Esophagus (tissue), 2 donors: ENCODE results near the gene OCRL. TPM values are rescaled to one million over a fixed set of nuclear protein-coding genes. Genes with fewer than 3 reads are reported as not detected.
"Not testable (repeated sequence)": the region's sequence is repeated elsewhere in the genome, so short reads cannot be mapped to it uniquely, and the experiment has no call there.

ENCODE experiments used
- H3K27ac ChIP-seq, 2 donors: one replicate each; pipeline ENCODE4 v1.5.1; 2013; ENCODE audit warnings: low read depth in 2 of 2, mild to moderate bottlenecking in 2 of 2, inconsistent platforms in 1 of 2, low read length in 1 of 2, moderate library complexity in 1 of 2
- H3K27me3 ChIP-seq, 2 donors: one replicate each; pipeline ENCODE4 v1.6.1; 2013; ENCODE audit warnings: low read length in 2 of 2, control low read depth in 1 of 2, mild to moderate bottlenecking in 1 of 2; ENCODE audit not compliant: insufficient read depth in 2 of 2, control insufficient read depth in 1 of 2
- H3K36me3 ChIP-seq, 2 donors: one replicate each; pipeline ENCODE4 v1.6.1; 2013; ENCODE audit warnings: low read length in 1 of 2; ENCODE audit not compliant: control insufficient read depth in 2 of 2, insufficient read depth in 2 of 2
- H3K4me1 ChIP-seq, 2 donors: one replicate each; pipeline ENCODE4 v1.6.1; 2013; ENCODE audit warnings: low read length in 1 of 2; ENCODE audit not compliant: control insufficient read depth in 2 of 2, insufficient read depth in 2 of 2
- H3K4me3 ChIP-seq, 2 donors: one replicate each; pipeline ENCODE4 v1.5.1; 2013; ENCODE audit warnings: low read length in 2 of 2, mild to moderate bottlenecking in 2 of 2, low read depth in 1 of 2, moderate library complexity in 1 of 2
- H3K9me3 ChIP-seq, 2 donors: one replicate each; pipeline ENCODE4 v1.6.1; 2013; ENCODE audit warnings: mild to moderate bottlenecking in 2 of 2, low read depth in 1 of 2, low read length in 1 of 2, moderate library complexity in 1 of 2; ENCODE audit not compliant: control insufficient read depth in 2 of 2, insufficient read depth in 1 of 2
- WGBS, 2 donors: extraction: QIAGEN DNeasy Blood & Tissue Kit; methylation state at CpG; one replicate each; pipeline ENCODE4 v1.1.7; 2013; 5-methylcytosine and 5-hydroxymethylcytosine counted together
- polyA plus RNA-seq, 2 donors: library from polyadenylated mRNA; stranded (reverse); fragments of 200-250 nt; gene quantifications; one replicate each; pipeline ENCODE4 v1.2.3, GENCODE V29; 2013
- donor health status: healthy with polysubstance abuse.
- donor health status: Bipolar disorder and iron deficiency.

The OCRL gene
- polyA plus RNA-seq, 2 donors = 6.4 to 7.5 TPM

DNA sequence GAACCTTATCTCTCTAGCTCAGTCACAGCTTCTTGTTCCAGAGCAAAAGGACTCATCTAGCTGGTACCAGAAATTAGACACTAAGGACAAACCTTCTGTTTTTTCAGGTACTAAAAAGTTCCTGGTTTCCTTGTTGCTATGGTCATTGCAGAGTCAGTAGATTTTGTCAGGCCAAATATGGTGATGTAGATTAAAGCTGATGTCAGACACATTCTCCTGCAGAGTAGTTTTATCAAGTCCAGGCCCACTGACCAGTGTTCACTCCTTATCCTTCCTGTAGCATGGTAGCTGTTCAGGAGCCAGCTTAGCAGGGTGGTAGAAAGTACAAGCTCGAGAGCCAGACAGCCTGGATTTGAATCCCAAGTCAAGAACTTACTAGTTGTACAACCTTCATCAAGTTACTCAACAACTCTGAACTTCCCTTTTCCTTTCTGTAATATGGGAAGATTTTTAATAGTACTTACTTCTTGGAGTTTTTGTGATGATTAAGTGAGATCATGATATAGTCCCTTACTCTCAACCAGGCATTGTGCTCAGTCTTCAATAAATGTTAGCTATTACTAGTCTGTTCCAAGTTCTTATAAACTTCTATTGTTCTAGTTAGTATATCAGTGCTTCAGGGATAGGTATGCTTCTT lies 17.9 kb downstream of the OCRL start:
- no peaks in the 10 kb centered on the region for H3K27me3 ChIP-seq
- H3K4me3 ChIP-seq = no peak overlapping the region
- WGBS, 2 donors = 76 to 81% methylated on average over 1 of the region's 1 CpG
- no peaks in the 10 kb centered on the region for H3K9me3 ChIP-seq
- H3K27ac ChIP-seq = no peak overlapping the region
- no peaks in the 10 kb centered on the region for H3K36me3 ChIP-seq
- no peaks in the 10 kb centered on the region for H3K4me1 ChIP-seq

DNA sequence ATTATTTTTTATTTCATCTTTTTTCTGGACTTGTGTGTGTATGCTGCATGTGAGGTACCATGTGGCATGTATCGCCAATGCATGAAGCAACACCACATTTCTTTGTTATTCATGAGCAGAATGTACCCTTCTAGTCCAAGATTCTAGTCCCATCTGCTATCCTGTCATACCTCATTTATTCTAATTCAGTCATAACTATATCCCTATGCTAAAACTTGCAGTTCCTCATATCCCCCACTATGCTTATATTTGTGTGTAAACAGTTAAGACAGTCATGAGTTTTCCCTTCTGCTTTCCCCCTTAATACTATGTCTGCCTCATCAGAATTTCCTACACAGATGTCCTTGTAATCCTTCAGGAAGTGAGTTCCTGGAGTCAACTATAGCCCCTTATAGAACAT lies 19.7 kb downstream of the OCRL start:
- H3K4me1 ChIP-seq = no peaks in the 10 kb centered on the region
- no peak overlapping the region for H3K4me3 ChIP-seq
- H3K9me3 ChIP-seq = no peaks in the 10 kb centered on the region
- no peak overlapping the region for H3K27ac ChIP-seq
- WGBS, 2 donors = 96 to 100% methylated on average over 1 of the region's 1 CpG
- H3K36me3 ChIP-seq = no peaks in the 10 kb centered on the region
- H3K27me3 ChIP-seq = no peaks in the 10 kb centered on the region

DNA sequence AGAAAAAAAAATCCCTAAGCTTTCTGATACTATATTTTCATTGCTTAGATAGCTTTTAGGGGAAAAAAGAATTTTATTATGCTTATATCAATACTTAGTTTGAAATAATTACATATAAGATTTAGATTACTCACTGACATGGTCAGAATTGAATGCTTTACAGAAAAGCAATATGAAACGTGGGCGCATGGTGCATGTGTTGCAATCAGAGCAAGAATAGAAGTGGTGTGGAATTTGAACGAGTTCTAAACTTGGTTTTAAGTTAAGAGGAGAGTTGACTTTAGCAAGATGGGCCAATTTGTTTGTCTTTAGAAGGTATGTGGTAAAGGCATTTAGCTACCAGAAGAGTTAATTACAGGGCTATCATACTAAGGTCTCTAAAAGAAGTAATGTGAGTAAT lies 21.4 kb downstream of the OCRL start:
- H3K36me3 ChIP-seq = no peaks in the 10 kb centered on the region
- H3K4me1 ChIP-seq = no peaks in the 10 kb centered on the region
- H3K9me3 ChIP-seq = no peaks in the 10 kb centered on the region
- no peak overlapping the region for H3K27ac ChIP-seq
- H3K27me3 ChIP-seq = no peaks in the 10 kb centered on the region
- 69 to 90% methylated on average over 3 of the region's 3 CpGs for WGBS, 2 donors
- no peak overlapping the region for H3K4me3 ChIP-seq

DNA sequence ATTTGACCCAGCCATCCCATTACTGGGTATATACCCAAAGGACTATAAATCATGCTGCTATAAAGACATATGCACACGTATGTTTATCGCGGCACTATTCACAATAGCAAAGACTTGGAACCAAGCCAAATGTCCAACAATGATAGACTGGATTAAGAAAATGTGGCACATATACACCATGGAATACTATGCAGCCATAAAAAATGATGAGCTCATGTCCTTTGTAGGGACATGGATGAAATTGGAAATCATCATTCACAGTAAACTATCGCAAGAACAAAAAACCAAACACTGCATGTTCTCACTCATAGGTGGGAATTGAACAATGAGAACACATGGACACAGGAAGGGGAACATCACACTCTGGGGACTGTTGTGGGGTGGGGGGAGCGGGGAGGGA lies 24.3 kb downstream of the OCRL start:
- WGBS, 2 donors = 91 to 93% methylated on average over 4 of the region's 5 CpGs
- not testable (repeated sequence) for H3K36me3 ChIP-seq, H3K9me3 ChIP-seq, H3K4me1 ChIP-seq, H3K27me3 ChIP-seq, H3K27ac ChIP-seq, H3K4me3 ChIP-seq

DNA sequence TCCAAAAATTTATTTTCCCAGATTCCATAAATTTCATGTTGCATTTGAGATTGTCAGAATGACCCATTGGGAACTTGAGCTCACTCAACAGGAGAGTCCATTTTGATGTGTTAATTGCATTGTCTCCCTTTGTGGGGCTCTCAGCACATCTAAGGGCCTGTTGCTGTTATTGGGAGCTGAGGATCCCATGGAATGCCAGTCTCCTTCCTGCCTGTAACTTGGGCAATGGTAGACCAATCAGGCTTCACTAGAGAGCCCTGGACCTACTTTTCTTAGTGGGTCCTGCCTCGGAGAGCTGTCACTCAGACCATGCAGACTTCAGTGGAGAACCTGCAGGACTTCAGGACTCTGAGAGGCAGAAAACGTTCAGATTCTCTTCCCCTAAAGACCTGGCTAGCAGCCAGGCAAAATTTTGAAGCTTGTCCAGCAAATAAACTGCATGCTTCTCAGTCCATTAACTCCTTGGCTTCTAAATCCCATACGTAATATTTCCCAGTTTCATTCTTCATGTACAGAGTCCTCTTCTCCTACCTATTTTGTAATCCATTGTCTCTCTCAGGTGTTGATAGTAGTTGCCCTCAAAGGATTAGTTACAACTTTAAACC lies 25.1 kb downstream of the OCRL start:
- no peaks in the 10 kb centered on the region for H3K36me3 ChIP-seq
- no peak overlapping the region for H3K27ac ChIP-seq
- no peak overlapping the region for H3K4me3 ChIP-seq
- H3K9me3 ChIP-seq = no peaks in the 10 kb centered on the region
- whole genome bisulfite sequencing, 2 donors = 31 to 33% methylated on average over 3 of the region's 3 CpGs
- no peaks in the 10 kb centered on the region for H3K27me3 ChIP-seq
- H3K4me1 ChIP-seq = no peaks in the 10 kb centered on the region

DNA sequence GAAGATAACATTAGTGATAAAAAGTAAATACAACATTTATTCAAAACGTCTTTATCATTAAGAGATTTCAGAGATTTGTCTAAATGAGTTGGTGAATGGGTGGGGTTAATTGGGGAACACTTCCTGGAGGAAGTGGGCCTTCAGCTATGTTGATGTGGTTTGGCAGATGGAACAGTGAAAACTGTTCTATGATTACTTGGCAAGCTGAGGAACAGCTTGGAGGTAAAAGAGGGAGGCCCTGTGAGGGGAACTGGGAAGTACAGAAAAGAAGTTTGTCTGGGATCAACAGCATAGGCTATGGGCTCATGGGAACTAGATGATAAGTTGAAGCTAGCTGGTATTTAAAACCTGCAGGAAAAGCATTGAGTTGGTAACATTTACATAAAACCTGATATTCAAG lies 26.0 kb downstream of the OCRL start:
- Histone ChIP-seq H3K36me3 (no peaks in the 10 kb centered on the region), H3K4me1 (no peaks in the 10 kb centered on the region), H3K9me3 (no peaks in the 10 kb centered on the region), H3K27ac (no peak overlapping the region), H3K4me3 (no peak overlapping the region), H3K27me3 (no peaks in the 10 kb centered on the region)
- 11 to 18% methylated on average over 1 of the region's 1 CpG for WGBS, 2 donors

DNA sequence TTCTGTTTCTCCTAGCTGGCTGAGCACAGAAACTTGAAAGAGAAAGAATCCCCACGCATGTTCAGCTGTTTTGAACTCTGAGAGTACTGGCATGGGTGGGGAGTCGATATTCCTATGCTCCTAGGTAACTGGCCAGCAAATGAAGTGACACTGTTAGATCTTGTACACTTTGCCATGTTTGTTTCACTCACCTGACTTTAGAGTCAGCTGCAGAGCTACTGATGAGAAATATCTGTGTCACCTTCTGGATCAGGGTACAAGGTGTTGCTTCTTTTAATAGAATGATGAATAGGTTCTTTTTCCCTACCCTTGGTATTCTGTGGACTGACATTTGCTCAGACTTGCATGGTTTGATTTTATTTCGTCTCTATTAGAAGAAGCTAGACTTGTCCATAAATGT lies 28.3 kb downstream of the OCRL start:
- Histone ChIP-seq H3K36me3 (no peaks in the 10 kb centered on the region), H3K4me3 (no peak overlapping the region), H3K9me3 (no peaks in the 10 kb centered on the region), H3K4me1 (no peaks in the 10 kb centered on the region), H3K27ac (no peak overlapping the region), H3K27me3 (no peaks in the 10 kb centered on the region)
- 69 to 85% methylated on average over 3 of the region's 3 CpGs for WGBS, 2 donors

DNA sequence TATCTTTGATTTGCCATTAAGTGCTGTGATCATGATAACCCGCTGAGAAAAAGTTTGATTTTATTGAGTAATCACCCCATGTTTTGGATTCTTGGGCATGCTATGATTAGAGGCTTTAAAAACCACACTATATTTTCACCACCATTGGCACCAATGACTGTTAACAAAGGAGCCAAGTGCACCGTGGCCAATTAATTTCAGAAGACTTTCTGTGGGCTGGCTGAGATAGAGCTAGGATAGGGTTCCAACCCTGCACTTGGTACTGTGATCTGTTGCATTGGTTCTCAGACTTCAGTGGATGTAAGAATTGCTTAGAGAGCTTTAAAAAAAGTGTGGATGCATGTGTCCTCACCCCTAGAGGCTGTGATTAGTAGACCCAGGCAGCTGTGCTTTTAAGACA lies 32.4 kb downstream of the OCRL start:
- H3K36me3 ChIP-seq = peaks cover 0 to 3% of the 10 kb centered on the region in 2 donors
- 69 to 72% methylated on average over 2 of the region's 2 CpGs for WGBS, 2 donors
- no peak overlapping the region for H3K27ac ChIP-seq

DNA sequence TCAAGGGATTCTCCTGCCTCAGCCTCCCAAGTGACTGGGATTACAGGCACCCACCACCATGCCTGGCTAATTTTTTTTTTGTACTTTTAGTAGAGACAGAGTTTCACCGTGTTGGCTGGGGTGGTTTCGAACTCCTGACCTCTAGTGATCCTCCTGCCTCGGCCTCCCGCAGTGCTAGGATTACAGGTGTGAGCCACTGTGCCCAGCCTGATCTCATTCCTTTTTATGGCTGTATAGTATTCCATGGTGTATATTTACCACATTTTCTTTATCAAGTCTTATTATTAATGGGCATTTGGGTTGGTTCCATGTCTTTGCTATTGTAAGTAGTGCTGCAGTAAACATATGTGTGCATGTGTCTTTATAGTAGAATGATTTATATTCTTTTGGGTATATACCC lies 33.6 kb downstream of the OCRL start:
- WGBS, 2 donors = 82 to 99% methylated on average over 4 of the region's 4 CpGs
- not testable (repeated sequence) for H3K27ac ChIP-seq, H3K9me3 ChIP-seq, H3K4me1 ChIP-seq, H3K27me3 ChIP-seq, H3K4me3 ChIP-seq, H3K36me3 ChIP-seq

More for the DNA sequence above, 32.4 kb downstream of the OCRL start:
- Histone ChIP-seq H3K4me3 (no peak overlapping the region), H3K9me3 (no peaks in the 10 kb centered on the region), H3K27me3 (no peaks in the 10 kb centered on the region), H3K4me1 (no peaks in the 10 kb centered on the region)

DNA sequence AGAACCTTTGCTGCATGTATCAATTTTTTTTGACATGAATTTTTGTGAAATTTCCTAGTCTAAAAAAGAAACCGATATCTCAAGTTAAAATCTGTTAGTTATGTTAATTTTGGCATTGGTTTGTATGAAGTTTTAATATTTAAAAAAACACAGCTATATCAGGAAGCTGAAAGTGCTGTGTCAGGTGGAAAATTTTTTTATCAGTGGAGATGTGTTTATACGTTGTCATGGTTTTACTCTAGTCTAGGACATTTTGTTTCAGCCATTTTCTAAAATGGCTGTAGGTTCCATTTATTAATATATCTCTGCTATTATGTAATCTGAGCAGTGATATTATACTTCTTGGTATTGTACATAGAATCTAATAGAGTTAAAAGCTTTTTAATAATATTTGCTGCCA lies 34.2 kb downstream of the OCRL start:
- Histone ChIP-seq H3K4me1 (no peaks in the 10 kb centered on the region), H3K9me3 (no peaks in the 10 kb centered on the region), H3K4me3 (no peak overlapping the region), H3K36me3 (peaks cover 0 to 3% of the 10 kb centered on the region in 2 donors), H3K27me3 (no peaks in the 10 kb centered on the region), H3K27ac (no peak overlapping the region)
- 78 to 84% methylated on average over 2 of the region's 2 CpGs for whole genome bisulfite sequencing, 2 donors
